Femur (tissue), 1 donor: Measurements from ENCODE around the gene AURKA.
"Not testable (repeated sequence)": the region's sequence is repeated elsewhere in the genome, so short reads cannot be mapped to it uniquely, and the experiment has no call there.

Experiments
- DNase-seq: peaks from one replicate; pipeline ENCODE4 v3.0.0-alpha.2; 2017

AURKA gene

GRCh38 chr20:56420940-56421688 is 29.1 kb upstream of the AURKA start:
- DNase-seq, result no peak

GRCh38 chr20:56420028-56420427 is 28.0 kb upstream of the AURKA start:
- no peak for DNase-seq

GRCh38 chr20:56418385-56418861 is 26.4 kb upstream of the AURKA start:
- DNase-seq, result no peak

GRCh38 chr20:56417911-56418310 is 25.9 kb upstream of the AURKA start:
- no peak for DNase-seq

- no peak for DNase-seq
Observed at GRCh38 chr20:56417402-56417801, 25.4 kb upstream of the AURKA start.

GRCh38 chr20:56414842-56415765 is 23.1 kb upstream of the AURKA start:
- DNase-seq, result no peak

GRCh38 chr20:56412949-56413348 is 20.9 kb upstream of the AURKA start:
- no peak for DNase-seq

GRCh38 chr20:56412473-56412790 is 20.4 kb upstream of the AURKA start:
- no peak for DNase-seq

GRCh38 chr20:56411759-56412472 is 19.9 kb upstream of the AURKA start, which contains the start of gene CASS4:
TSS of gene CASS4 (plus strand) at chr20:56412260. CDS start at chr20:56412459, 199 bp downstream.
- DNase-seq, result no peak

- not testable (repeated sequence) for DNase-seq
Observed at GRCh38 chr20:56411287-56411686, 19.3 kb upstream of the AURKA start.

GRCh38 chr20:56409956-56410355 is 17.9 kb upstream of the AURKA start:
- DNase-seq, result no peak

GRCh38 chr20:56409521-56409920 is 17.5 kb upstream of the AURKA start:
- DNase-seq, result no peak

- DNase-seq, result no peak
Observed at GRCh38 chr20:56406910-56407309, 14.9 kb upstream of the AURKA start.

- DNase-seq, result not testable (repeated sequence)
Observed at GRCh38 chr20:56405356-56405755, 13.3 kb upstream of the AURKA start.

GRCh38 chr20:56403465-56403864 is 11.4 kb upstream of the AURKA start:
- DNase-seq, result no peak

GRCh38 chr20:56400001-56400640 is 8.1 kb upstream of the AURKA start:
- peak; percentile 65 for DNase-seq

- DNase-seq, result no peak
Observed at GRCh38 chr20:56395166-56395565, 3.2 kb upstream of the AURKA start.

- no peak for DNase-seq
Observed at GRCh38 chr20:56393653-56394052, 1.6 kb upstream of the AURKA start.

- no peak for DNase-seq
Observed at GRCh38 chr20:56392881-56393482, 967 bp upstream of the AURKA start.

GRCh38 chr20:56391596-56392131 is 351 bp downstream of the AURKA start:
- DNase-seq, result no peak

- DNase-seq, result no peak
Observed at GRCh38 chr20:56391037-56391436, 978 bp downstream of the AURKA start.

- not testable (repeated sequence) for DNase-seq
Observed at GRCh38 chr20:56390396-56390795, 1.6 kb downstream of the AURKA start.
